Ascending aorta (tissue), 2 donors: ENCODE results near the gene CNGB1. TPM values are rescaled to one million over a fixed set of nuclear protein-coding genes. Genes with fewer than 3 reads are reported as not detected.

Experiments
- DNase-seq, 2 donors: peaks; one replicate each; pipeline ENCODE4 v3.0.0-alpha.2; 2019; ENCODE audit warnings: low spot score in 2 of 2
- H3K27ac ChIP-seq, 2 donors: fragments of 200-600 bp; sonication (generic); one replicate each; pipeline ENCODE4 v1.5.1; 2016 to 2017; ENCODE audit warnings: mild to moderate bottlenecking in 1 of 2
- H3K27me3 ChIP-seq: fragments of 200-600 bp; sonication (generic); one replicate; pipeline ENCODE4 v1.5.1; 2017
- H3K36me3 ChIP-seq, 2 donors: fragments of 200-600 bp; sonication (generic); one replicate each; pipeline ENCODE4 v1.5.1; 2016
- H3K4me1 ChIP-seq, 2 donors: fragments of 200-600 bp; sonication (generic); one replicate each; pipeline ENCODE4 v1.5.1; 2016 to 2017; ENCODE audit warnings: mild to moderate bottlenecking in 1 of 2
- H3K4me3 ChIP-seq, 2 donors: fragments of 200-600 bp; sonication (generic); one replicate each; pipeline ENCODE4 v1.5.1; 2016 to 2017; ENCODE audit warnings: mild to moderate bottlenecking in 1 of 2
- H3K9me3 ChIP-seq, 2 donors: fragments of 200-600 bp; sonication (generic); one replicate each; pipeline ENCODE4 v1.5.1; 2016
- CTCF ChIP-seq, 3 experiments: fragments of 200-600 bp in 2 of 3; fragments of 450-650 bp in 1 of 3; sonication (generic) in 2 of 3; IDR thresholded peaks; one replicate each; pipeline ENCODE4 v1.5.1; 2016 to 2019; ENCODE audit warnings: antibody characterized with exemption in 3 of 3, mild to moderate bottlenecking in 1 of 3, moderate library complexity in 1 of 3
- intact Hi-C: fragments of 100-400 bp; cut with DNase I; formaldehyde crosslinking; loops from one replicate; pipeline ENCODE4 v1.15.1; 2023
- total RNA-seq: library from RNA; depleted of rRNA; stranded (reverse); fragments of >200 nt; gene quantifications from one replicate; pipeline ENCODE4 v1.1.0, GENCODE V29; 2016

Gene CNGB1
- total RNA-seq, 1 donor from 2014 or later, result not detected

DNA sequence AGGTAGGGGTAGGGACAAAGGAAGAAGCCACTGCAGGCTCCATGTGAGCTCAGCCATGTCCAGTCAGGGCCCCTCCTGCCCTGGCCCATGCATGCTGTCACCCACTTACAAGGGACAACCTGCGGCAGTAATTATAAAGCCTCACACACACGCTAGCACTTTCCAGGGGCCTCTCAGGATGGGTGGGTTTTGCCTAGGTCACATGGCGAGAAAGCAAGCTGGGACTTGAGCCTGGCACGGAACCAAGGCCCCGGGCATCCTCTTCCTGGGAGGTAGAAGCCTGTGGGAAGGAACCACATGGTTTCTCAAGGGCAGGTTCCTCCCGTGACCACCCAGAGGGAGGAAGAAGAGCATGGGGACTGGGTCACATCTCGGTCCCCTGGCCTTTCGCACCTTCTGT is 22.5 kb upstream of the CNGB1 start:
- TF ChIP-seq CTCF (IDR thresholded peaks at IDR 0.05), result no peak
- Histone ChIP-seq H3K4me1 (no peaks in the 10 kb centered on the region), H3K27me3 (no peaks in the 10 kb centered on the region), H3K4me3 (no peak overlapping the region), H3K27ac (no peak overlapping the region), H3K36me3 (peaks cover 36 to 44% of the 10 kb centered on the region in 2 donors), H3K9me3 (no peaks in the 10 kb centered on the region)
- DNase-seq, result no peak
- intact Hi-C loops, result no loop called here

DNA sequence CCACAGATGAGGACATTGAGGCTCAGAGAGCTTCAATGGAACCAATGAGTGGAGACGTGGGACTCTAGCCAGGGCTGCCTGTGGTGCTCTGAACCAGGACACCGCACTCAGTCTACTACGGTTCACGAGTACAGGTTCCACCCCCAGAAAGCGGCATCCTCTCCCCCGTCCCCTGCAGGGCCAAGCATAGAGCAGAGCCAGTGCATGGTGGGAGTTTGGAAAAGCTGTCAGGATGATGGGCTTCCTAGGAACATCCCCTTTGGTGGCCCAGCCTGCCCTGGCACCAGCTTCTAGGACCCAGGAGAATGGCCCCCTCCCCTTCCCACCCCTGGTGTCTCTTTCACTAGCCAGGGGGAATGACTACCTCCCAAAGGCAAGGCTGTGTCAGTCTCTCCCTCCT is 21.2 kb upstream of the CNGB1 start:
- intact Hi-C loops, result no loop called here
- no peak for TF ChIP-seq CTCF (IDR thresholded peaks at IDR 0.05)
- no peak overlapping the region for H3K27ac ChIP-seq
- no peak overlapping the region for H3K4me3 ChIP-seq
- no peaks in the 10 kb centered on the region for H3K9me3 ChIP-seq
- peaks cover 26 to 34% of the 10 kb centered on the region in 2 donors for H3K36me3 ChIP-seq
- no peaks in the 10 kb centered on the region for H3K4me1 ChIP-seq
- H3K27me3 ChIP-seq, result no peaks in the 10 kb centered on the region
- no peak for DNase-seq

DNA sequence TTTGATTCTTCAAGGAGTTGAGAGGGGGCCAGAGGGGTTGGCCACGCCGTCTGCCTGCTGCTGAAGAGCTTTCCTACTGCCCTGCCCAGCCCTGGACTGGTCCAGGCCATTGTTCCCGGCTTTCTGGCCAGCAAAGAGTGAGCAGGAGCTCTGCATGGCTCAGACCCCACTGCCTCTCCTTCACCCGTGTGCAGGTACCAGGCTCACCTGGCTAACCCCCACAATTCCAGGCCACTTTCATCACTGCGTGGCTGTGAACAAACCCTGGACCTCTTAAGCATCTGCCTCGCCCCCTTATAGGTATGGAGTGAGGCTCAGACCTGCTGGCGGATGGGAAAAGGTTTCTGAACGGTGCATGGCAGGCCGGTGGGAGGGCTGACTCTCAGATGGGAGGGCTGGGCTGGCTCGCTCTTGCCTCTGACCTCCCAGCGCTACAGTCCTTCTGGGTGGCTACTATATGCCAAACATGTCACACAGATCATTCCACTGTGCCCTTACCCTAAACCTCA is 20.7 kb upstream of the CNGB1 start:
- Histone ChIP-seq H3K9me3 (no peaks in the 10 kb centered on the region), H3K4me1 (no peaks in the 10 kb centered on the region), H3K4me3 (no peak overlapping the region), H3K27me3 (no peaks in the 10 kb centered on the region), H3K27ac (no peak overlapping the region), H3K36me3 (peaks cover 21 to 29% of the 10 kb centered on the region in 2 donors)
- intact Hi-C loops, result no loop called here
- no peak for DNase-seq
- no peak for TF ChIP-seq CTCF (IDR thresholded peaks at IDR 0.05)

DNA sequence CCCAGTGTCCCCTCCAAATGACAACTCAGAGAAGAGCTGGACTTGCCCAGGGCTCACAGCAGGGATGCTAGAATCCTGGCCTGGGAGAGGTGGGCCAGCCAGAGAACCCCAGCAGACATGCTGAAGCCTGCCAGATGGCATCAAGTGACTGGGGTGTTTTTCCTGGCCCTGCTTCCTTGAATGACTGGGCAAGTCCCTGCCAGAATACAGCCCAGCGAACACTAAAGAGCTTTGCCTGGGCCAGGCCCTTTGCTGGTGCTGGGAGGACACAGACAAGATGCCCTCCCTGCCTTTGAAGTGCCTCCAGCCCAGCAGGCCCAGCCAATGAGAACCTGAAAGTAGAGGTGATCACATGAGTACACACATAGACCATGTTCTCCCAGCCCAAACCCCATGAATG is 18.0 kb upstream of the CNGB1 start:
- H3K4me3 ChIP-seq, result no peak overlapping the region
- H3K27ac ChIP-seq, result no peak overlapping the region
- no peak for DNase-seq
- H3K27me3 ChIP-seq, result no peaks in the 10 kb centered on the region
- peaks cover 3 to 7% of the 10 kb centered on the region in 2 donors for H3K4me1 ChIP-seq
- H3K9me3 ChIP-seq, result no peaks in the 10 kb centered on the region
- peaks cover 2 to 4% of the 10 kb centered on the region in 2 donors for H3K36me3 ChIP-seq
- no peak for TF ChIP-seq CTCF (IDR thresholded peaks at IDR 0.05)
- intact Hi-C loops, result no loop called here

DNA sequence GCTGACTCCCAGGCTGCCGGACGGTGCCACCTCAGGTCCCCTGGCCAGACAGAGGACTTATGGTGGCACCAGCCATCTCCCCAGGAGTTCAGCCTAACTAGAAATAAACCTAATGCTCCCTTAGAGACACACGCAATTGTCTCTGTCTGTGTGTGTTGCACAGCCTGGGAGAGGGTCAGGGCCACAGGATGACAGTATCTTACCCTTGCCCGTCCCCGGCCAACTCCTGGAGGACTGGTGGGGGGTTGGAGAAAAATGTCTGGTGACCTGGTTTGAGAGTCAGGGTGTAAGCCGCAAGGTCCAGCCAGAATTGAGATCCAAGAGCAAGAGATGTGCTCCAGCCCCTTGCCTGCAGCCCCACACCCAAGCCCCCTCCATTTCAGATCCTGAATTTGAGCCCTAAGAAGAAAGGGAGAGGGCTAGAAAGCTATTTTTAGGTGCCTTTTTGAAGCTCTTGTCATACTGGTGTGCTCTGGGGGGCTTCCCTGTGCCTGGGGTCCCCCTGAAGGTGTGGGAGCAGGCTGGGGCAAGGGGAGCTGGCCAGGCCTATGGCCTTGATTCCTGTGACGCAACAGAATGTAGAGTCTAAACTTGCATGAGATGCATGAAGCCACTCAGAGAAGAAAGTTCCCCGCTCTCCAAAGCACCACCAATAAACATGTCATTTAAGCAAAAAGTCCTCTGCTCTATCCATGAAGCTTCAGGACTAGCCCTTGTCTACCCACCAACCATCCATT is 16.7 kb upstream of the CNGB1 start:
- no peaks in the 10 kb centered on the region for H3K36me3 ChIP-seq
- no peak overlapping the region for H3K4me3 ChIP-seq
- H3K4me1 ChIP-seq, result peaks cover 3 to 7% of the 10 kb centered on the region in 2 donors
- intact Hi-C loops, result no loop called here
- H3K9me3 ChIP-seq, result no peaks in the 10 kb centered on the region
- TF ChIP-seq CTCF (IDR thresholded peaks at IDR 0.05), result no peak
- H3K27ac ChIP-seq, result no peak overlapping the region
- H3K27me3 ChIP-seq, result no peaks in the 10 kb centered on the region
- no peak for DNase-seq
